HG02973 (cell line): ENCODE data around the gene CFAP410.
"Not testable (repeated sequence)": the region's sequence is repeated elsewhere in the genome, so short reads cannot be mapped to it uniquely, and the experiment has no call there.

Experiments
- ATAC-seq: cut with Tn5 transposase; IDR thresholded peaks from one replicate; pipeline ENCODE4 v1.9.1; 2021; ENCODE audit warnings: moderate library complexity; ENCODE audit not compliant: unreplicated experiment

The CFAP410 gene

GRCh38 chr21:44351535-44352252 is 12.5 kb upstream of the CFAP410 start:
- ATAC-seq = no peak

- no peak for ATAC-seq
Observed at GRCh38 chr21:44350773-44351481, 11.7 kb upstream of the CFAP410 start.

- ATAC-seq = no peak
Observed at GRCh38 chr21:44349847-44350772, 10.9 kb upstream of the CFAP410 start.

- no peak for ATAC-seq
Observed at GRCh38 chr21:44349416-44349846, 10.2 kb upstream of the CFAP410 start.

GRCh38 chr21:44348861-44349260 is 9.7 kb upstream of the CFAP410 start:
- no peak for ATAC-seq

GRCh38 chr21:44347911-44348451 is 8.8 kb upstream of the CFAP410 start:
- ATAC-seq = no peak

- no peak for ATAC-seq
Observed at GRCh38 chr21:44345495-44345894, 6.3 kb upstream of the CFAP410 start.

GRCh38 chr21:44344541-44345183 is 5.5 kb upstream of the CFAP410 start:
- ATAC-seq = no peak

- ATAC-seq = not testable (repeated sequence)
Observed at GRCh38 chr21:44342981-44343380, 3.8 kb upstream of the CFAP410 start.

GRCh38 chr21:44341726-44342458 is 2.7 kb upstream of the CFAP410 start:
- ATAC-seq = not testable (repeated sequence)

GRCh38 chr21:44337941-44338895 is 972 bp downstream of the CFAP410 start:
- no peak for ATAC-seq

GRCh38 chr21:44337449-44337848 is 1.7 kb downstream of the CFAP410 start:
- ATAC-seq = no peak

GRCh38 chr21:44335266-44336059 is 3.7 kb downstream of the CFAP410 start:
- ATAC-seq = no peak

- no peak for ATAC-seq
Observed at GRCh38 chr21:44334329-44335030, 4.7 kb downstream of the CFAP410 start.

GRCh38 chr21:44333509-44334328 is 5.5 kb downstream of the CFAP410 start:
- ATAC-seq = no peak

GRCh38 chr21:44332965-44333364 is 6.2 kb downstream of the CFAP410 start:
- no peak for ATAC-seq
